GM21526 (cell line): ENCODE data around the gene USP25.

ENCODE experiments used
- ATAC-seq: cut with Tn5 transposase; IDR thresholded peaks from one replicate; pipeline ENCODE4 v1.9.1; 2021; ENCODE audit warnings: moderate library complexity; ENCODE audit not compliant: unreplicated experiment, low FRiP score

Gene USP25

GRCh38 chr21:15848634-15849560 is 119.1 kb downstream of the USP25 start:
- ATAC-seq = no peak

- ATAC-seq = no peak
These were observed 120.1 kb downstream of the USP25 start for GRCh38 chr21:15849927-15850326.

GRCh38 chr21:15850645-15851044 is 120.9 kb downstream of the USP25 start:
- no peak for ATAC-seq

- ATAC-seq = no peak
These were observed 122.4 kb downstream of the USP25 start for GRCh38 chr21:15852146-15852545.

DNA sequence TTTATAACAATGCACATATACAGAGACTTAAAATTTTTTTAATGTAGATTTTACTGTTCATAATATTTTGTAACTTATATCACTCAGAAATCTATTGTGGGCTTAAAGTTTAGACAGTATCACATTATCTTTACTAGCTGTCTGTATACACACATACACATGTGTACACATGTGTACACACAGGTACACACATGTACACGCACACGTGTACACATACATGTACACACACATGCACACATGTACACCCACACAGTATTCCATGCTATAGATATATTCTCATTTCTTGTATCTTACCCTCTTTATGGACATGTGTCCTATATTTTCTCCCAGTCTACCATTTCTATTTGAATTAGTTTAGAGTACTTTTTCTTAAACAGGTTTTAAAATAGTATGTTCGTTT is 123.3 kb downstream of the USP25 start:
- ATAC-seq = no peak

DNA sequence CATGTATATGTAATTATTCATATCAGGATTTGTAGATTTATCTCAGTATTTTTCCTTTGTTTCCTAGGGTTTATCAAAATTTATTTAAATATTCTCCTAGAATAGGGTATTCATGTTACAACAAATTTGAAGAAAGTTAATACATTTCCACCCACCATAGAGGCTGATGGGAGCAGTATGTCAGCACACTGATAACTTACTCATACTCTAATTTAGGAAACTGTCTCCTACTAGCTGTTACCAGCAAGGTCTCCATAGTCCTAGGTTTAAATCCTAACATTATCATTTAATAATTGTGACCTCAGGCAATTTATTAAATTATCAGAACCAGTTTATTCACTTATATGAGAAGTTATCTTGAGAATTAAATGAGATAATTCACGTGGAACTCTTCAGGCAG is 127.0 kb downstream of the USP25 start:
- ATAC-seq = no peak

- no peak for ATAC-seq
These were observed 128.0 kb downstream of the USP25 start for GRCh38 chr21:15857740-15858139.

DNA sequence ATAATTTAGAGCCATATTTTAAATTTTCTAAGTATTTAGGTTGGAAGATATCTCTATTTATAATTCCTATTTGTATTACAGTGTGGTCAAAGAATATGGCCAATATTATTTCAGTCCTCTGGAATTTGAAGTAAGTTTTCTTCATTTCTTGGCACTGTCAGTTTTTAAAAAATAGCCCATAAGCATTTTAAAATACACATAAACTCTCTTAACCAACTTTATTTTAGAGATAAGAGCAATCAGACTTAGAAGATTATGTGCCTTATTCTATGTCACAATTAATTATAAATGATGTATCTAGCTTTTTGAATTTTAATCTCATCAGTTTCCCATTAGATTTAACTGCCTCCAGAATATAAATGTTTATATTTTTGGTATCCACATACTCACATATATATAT is 130.8 kb downstream of the USP25 start:
- no peak for ATAC-seq

- no peak for ATAC-seq
These were observed 139.2 kb downstream of the USP25 start for GRCh38 chr21:15868940-15869339.

GRCh38 chr21:15870819-15871218 is 141.0 kb downstream of the USP25 start:
- ATAC-seq = peak; percentile 58

DNA sequence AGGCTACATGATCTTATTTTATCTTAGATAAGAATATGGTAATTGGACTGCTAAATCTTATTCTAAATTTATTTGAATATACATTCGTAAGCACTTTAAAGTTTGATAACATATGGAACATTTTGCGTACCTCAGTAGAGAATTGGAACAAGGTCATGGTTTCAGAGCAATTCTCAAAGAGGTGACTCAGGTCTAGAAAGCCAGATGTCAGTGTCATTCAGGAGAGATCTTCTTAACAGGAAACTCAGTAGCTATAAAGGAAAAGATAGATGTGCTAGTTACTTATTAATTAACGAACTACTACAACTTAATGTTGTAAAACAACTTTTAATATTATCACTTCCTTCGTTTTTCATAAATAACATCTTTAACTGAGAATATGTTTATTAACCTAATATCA is 142.5 kb downstream of the USP25 start:
- ATAC-seq = no peak

GRCh38 chr21:15874615-15875014 is 144.8 kb downstream of the USP25 start:
- ATAC-seq = no peak

DNA sequence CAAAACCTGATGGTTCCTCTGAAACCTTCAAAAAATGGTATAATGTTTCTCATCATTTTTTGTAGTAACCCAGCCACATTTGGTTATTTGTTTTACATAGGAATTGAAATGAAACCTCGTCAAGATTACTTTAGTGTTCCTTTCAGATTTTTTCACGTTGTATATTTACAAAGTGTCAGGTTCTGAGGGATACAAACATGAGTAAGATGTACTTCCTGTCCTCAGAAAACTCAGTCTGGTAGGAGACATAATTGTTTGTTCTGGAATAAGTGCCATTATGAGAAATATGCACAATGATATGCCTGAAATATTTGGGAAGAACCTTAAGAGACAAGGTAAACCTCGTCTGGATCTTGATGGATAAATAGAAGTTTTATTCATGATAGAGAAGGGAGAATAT is 145.5 kb downstream of the USP25 start:
- no peak for ATAC-seq

DNA sequence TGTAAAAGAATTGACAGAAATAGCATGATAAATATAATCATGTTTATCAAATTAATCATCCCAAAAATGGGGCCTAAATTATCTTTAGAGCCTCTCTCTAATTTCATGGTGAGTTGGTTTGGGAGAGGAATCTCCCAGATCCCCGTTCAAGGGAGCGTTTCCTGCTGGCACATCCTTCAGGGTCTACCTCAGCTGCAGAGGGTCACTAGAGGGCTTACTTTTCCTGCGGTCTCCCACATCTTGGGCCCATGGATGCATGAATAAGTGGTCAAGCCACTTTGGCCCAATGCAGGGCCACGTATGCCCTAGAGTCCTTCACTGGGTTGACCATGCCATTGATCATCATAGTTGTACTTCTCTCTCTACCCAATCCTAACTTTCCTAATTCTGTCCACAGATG is 164.1 kb downstream of the USP25 start:
- ATAC-seq = no peak

- no peak for ATAC-seq
These were observed 164.8 kb downstream of the USP25 start for GRCh38 chr21:15894596-15894995.

DNA sequence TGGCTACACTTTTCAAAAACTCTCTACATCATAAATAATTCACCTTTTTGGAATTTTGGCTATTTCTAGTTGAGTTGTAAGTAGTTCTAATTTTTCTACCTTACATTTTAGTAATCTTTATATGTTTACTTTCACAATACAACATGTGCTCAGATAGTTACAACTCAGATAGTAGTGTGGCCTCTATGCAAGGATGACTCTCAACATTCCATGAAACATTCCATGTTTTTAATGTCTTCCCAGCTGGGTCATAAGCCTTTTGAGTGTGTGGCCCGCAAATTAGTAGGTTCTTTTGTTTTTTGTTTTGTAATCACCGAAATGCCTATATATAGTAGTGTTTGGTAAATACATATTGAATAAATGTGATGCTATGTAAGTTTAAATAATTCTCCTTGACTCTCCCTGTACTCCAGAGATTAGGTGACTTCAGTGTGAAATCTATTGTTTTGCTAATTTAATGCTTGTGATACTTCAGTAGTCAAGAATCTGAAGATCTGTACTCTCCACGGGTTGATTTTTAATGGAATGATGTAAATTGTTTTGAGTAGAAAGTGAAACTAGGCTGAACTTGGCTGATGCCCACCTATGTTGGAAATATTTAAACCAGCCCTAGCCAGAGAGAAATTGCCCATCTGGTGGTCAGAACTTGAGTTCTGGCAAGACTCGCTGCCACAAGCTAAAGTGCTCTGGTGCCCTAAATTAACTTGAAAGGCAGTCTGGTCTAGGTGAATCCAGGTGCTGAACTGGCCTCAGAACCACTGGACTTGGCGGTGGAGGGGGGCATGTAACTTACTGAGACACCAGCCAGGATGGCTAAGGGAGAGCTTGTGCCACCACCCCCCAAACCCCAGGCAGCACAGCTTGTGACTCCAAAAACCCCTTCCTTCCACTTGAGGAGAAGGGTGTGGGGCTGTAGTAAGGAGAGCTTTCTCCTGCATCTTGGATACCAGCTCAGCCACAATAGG is 165.6 kb downstream of the USP25 start:
- no peak for ATAC-seq

GRCh38 chr21:15896501-15896900 is 166.7 kb downstream of the USP25 start:
- ATAC-seq = no peak

DNA sequence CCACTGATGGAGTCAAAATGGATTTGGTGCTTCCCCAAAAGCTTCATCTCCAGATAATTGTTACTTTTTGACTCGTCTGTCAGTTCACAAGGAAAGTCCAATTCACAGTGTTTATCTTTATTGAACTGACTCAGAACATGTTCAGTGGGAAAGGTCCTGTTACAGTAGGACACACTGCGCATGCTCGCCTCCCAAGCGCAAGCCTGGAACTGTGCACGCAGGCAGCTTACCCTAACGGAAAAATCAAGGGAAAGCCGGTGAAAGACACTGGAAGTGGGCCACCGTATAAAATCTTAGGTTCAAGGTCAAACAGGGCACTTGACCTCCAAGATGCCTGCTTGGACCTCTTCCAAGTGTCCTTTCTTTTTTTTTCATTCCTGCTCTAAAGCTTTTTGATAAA is 174.6 kb downstream of the USP25 start:
- no peak for ATAC-seq

DNA sequence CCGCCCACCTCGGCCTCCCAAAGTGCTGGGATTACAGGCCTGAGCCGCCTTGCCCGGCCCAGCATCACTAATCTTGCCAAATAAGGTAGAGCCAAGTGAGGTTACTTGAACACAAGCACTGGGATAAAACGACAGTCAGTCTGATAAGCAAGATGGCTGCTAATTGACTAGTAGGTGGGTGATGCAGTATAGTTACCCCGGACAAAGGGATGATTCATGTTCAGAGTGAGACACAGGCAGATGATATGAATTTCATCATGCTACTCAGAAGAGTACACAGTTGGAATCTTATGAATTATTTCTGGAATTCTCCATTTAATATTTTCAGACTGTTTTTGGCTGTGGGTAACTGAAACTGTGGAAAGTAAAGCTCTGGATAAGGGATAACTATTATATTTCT is 178.4 kb downstream of the USP25 start:
- ATAC-seq = no peak

DNA sequence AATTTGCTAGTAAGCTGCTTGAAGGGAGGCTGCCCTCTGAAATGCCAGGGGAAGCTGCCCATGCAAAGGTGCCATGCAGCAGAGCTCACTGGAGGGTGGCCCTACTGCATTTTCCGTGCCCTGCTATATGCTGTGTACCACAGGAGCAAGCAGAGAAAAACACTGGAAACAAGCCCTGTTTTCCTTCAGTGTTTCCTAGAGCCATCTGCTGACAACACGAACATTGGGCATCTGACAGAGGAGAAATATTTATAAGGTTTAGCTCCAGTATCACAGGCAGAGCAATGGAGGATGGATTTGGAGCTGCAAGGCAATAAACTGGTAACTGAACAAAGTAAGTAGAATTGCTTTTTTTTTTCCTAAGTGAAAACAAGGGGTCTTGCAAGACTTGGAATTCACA is 198.4 kb downstream of the USP25 start:
- no peak for ATAC-seq

GRCh38 chr21:15928686-15929425 is 199.1 kb downstream of the USP25 start:
- no peak for ATAC-seq
